Mammary epithelial cell (primary cell): Measurements from ENCODE around the gene FEM1B.

ENCODE experiments used
- CTCF ChIP-seq, 2 donors: IDR thresholded peaks in 1 of 2; conservative IDR thresholded peaks in 1 of 2; 2 replicates each; pipeline ENCODE4 v1.5.1; 2011 to 2012; ENCODE audit warnings: inconsistent platforms in 2 of 2, low read length in 2 of 2, mild to moderate bottlenecking in 2 of 2, control low read depth in 1 of 2, low read depth in 1 of 2; ENCODE audit not compliant: insufficient read depth in 1 of 2; ENCODE audit errors: extremely low read depth in 1 of 2
- EZH2 ChIP-seq: IDR thresholded peaks from 2 replicates; pipeline ENCODE4 v1.6.1; 2012; ENCODE audit warnings: low read length, inconsistent platforms, borderline replicate concordance

GRCh38 chr15:68315495-68316031, 38.0 kb downstream of the FEM1B start:
- no peak for TF ChIP-seq CTCF (conservative IDR thresholded peaks at IDR 0.05 in 1 of 2, IDR thresholded peaks at IDR 0.05 in 1 of 2; ENCODE audit: extremely low read depth in 1 of 2, insufficient read depth in 1 of 2, low read depth in 1 of 2, low read length in 2 of 2)
- no peak for TF ChIP-seq EZH2
